Mesenteric fat pad (tissue), 1 donor: Measurements from ENCODE around the gene EPB41L3. TPM values are rescaled to one million over a fixed set of nuclear protein-coding genes. Genes with fewer than 3 reads are reported as not detected.
"Not testable (repeated sequence)": the region's sequence is repeated elsewhere in the genome, so short reads cannot be mapped to it uniquely, and the experiment has no call there.

Experiments used
- DNase-seq: peaks from one replicate; pipeline ENCODE4 v3.0.0-alpha.2; 2020; ENCODE audit warnings: low spot score
- long read RNA-seq: library from polyadenylated mRNA; unstranded; transcript quantifications from one replicate; pipeline ENCODE4 v2.0.0, GENCODE V29; 2020
- total RNA-seq: library from RNA; stranded (reverse); fragmentation: NEBNext Ultra II Directional; extraction: Animal tissue kit (Norgen Biotek cat#: 25700); gene quantifications from one replicate; pipeline ENCODE4 v1.2.1, GENCODE V29; 2021
- donor health status: DM: yes; HTN: yes; CAD: no.

Gene EPB41L3
- total RNA-seq, result 249 TPM
- long read RNA-seq, partial matches to known transcripts, result 59 of 84 reads
- long read RNA-seq, other reads (novel, unspliced or antisense), result 25 of 84 reads

DNA sequence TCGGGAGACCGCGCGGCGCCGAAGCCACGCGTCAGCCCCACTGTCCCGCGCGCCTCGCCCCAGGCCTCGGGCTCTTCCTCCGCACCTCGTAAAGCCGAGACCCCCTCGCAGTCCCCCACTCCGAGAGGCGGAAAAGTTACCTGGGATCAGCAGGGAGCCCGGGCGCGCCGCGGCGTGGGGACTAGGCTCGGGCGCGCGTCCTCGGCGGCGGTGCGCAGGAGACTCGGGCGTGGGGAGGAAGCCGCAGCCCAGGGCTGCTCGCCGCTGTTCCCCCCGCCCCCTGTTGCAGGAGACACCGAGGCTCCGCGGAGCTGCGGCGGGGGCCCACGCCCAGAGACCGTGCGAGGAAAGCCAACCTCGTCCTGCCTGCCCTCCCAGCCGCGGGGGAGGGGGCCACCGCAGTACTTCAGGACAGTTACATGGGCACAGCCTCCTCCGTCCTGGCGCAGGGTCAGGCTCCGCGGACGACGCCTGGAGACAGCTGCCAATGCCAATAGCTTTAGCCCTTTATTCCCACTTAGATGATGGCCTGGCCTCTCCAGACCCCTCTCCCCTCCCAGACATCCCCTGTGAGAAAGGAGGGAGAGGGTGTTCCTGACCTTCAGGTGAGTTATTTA, at the start of gene EPB41L3:
EPB41L3 (minus strand) TSS at position 225 of the 617 bp plus-strand sequence. CDS start 54,814 bp downstream, outside the sequence.
- peak; percentile 91 for DNase-seq

DNA sequence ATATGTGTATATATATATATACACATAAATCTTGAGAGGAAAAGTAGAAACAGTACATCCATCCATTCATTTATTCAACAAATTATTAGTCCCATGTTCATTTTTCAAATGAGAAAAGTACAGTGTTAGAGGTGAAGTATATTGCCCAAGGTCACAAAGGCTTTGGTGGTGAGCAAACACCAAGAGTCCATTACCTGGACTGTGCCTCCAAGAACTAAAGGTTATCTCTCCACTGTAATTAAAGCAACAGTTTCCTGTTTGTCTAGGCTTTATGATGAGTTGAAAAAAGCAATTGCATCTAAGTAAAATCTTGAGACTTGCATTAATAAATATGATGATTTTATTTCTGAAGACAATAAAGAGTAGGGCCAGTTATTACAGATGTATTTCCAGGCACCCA, 44.7 kb upstream of the EPB41L3 start:
- no peak for DNase-seq

DNA sequence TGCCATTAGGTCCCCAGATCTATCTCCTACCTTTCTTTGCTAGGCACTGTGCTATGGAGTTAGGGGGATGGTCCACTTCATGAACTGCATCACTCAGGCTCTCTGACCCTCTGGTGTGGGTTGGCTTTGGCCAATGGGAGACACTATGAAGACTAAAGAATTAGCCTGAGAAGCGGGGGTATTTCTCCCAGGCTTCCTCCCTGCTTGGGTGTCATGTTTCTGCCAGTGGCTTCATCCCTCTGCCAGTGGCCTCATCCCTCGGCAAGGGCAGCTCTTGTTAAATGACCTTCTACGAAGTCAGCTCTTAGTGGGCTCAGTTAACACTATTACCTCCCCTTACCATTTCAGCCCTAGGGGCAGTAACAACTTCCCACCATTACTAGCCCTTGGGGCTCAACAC, 41.9 kb upstream of the EPB41L3 start:
- DNase-seq, result no peak

DNA sequence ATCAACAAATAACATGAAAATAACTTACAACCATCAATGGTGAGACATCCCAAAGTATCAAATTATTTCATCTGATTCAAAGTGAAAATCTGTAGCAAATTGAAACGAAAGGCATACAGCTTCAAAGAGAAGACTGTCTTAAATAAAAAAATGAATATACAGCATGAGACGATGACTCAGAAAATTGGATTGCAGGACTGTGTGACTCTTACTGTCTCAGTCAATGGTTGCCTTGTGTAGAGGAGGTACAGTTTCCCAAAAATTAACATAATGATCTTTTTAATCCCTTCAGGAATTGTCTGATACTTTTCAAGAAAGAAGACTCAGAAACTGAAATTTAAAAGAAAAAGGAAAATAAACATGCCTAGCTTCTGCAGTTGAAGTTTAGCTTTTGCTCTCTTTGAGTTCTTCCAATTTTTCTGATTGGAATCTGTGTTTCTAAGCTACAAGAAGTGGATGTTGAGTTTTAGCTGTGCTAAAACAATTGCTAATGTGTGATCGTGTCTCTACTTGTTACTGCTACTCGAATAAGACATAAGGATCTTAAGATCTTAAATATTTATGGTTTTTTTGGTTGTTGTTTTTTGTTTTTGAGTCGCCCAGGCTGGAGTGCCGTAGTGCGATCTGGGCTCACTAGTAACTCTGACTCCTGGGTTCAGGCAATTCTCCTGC, 41.1 kb upstream of the EPB41L3 start:
- DNase-seq, result no peak

DNA sequence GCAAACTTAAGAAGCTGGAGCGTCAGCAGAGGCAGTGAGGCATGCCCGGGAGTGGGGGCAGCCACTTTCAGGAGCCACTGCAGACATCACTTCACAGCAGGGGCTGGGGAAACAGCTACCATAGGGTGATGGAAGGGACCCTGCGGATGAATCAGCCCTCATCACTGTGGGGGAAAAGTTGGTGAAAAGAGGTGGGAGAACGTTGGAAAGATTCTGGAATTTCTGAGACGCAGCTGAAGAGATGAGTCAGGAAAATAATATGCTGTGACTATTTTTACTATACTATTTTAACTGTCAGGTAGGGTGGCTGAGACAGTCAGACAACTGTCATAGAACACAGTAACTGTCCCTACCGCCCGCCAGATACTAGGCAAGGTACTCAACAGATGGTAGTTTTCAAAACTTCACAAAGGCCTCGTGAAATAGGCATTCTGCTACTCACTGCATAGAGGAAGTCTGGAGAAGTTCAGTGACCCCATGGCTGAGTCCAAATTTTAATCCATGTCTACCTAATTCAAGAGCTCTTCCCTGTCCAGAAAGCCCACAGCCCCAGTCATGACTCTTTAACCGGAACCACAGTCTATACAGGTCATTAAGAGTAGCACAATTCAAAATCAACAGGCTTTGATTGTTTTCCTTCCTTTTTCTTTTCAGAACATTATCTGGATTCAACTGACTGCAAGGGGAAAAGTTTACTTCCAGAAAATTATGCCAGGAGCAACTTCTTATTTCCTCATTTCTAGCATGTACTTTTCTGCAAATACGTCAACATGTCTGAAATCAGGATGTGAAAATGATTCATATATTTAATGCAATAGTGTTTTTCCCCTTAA, 39.3 kb upstream of the EPB41L3 start:
- DNase-seq, result no peak

DNA sequence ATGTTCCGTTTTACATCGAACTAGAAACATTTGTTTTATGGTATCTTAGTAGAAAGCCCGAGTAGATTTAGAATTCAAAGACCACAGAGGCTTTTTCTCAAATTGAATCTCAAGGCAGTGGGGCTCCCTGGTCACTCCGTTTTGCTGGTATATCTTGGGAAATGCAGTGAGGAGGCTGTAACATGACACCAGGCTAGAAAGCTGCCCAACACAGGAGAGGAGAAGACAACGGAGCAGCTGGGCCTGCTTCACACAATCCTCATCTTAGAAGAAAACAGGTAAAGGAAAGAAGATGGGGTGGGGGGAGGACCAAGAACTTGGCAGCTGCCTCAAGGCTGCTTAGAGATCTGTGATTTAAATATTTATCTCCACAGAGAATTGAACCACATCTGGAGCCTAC, 38.3 kb upstream of the EPB41L3 start:
- DNase-seq, result no peak

DNA sequence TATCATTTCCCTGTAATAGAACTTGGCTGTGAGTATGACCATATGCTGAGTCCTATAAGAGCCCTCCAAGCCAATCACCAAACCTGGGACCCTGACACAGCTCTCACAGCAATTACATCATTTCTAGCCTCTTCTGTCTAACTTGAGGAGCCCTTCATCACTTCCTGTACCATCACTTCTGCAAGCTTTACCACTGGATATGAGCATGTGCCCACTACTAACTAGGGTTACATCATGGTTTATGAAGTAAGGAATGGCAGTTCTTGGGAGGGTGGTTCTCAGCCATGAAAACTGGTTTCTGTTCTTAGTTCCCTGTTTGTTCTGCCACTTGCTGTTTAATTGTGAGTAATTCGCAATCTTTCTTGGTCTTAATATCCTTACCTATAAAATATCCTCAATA, 31.0 kb upstream of the EPB41L3 start:
- DNase-seq, result no peak

DNA sequence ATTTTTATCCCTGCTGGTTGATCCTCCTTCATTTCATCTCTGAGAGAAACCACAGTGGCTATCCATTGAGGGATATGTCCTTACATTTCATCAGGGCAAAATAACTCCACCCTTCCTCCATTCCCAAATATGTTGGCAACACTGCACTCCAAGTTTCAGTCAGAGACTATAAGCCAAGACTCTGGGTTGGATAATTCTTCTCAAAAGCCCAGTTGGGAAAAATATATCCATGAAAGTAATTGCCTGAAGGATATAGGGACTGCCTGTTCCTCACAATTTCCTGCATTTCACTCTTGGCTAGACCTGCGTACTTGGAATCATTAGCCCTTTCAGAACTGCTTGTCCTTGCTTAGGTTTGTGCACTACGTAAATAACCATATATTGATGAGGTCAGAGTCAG, 27.9 kb upstream of the EPB41L3 start:
- no peak for DNase-seq

DNA sequence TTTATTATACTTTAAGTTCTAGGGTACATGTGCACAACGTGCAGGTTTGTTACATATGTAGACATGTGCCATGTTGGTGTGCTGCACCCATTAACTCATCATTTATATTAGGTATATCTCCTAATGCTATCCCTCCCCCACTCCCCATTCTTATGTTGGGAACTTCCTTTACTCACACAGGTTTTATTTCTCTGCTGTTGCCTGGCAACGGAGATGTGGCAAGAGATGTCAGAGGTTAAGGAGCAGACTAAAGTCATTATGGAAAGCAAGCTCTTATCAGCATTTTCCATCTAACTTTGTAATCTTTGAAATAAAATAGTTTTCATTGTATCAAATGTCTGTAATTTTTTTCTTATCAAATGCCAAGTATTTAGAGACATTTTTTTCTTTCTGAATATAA, 26.8 kb upstream of the EPB41L3 start:
- DNase-seq, result not testable (repeated sequence)

DNA sequence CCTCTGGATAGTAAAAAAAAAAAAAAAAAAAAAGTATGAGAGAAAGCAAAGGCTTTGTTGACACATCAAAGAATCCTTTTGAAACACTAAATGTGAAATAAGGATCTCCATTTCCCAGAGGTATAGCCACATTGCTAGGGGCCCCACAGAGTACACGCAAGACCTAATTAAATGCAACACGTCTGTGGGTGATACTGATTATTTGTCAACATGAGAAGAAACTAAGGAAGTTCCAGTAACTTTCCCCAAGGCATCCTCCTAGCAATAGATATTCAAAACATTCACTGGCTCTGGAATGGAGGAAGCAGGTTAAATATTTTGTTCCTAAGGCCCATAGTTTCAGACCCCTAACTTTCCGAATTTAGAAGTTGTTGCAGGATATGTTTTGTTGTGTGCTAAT, 24.6 kb upstream of the EPB41L3 start:
- DNase-seq, result no peak

DNA sequence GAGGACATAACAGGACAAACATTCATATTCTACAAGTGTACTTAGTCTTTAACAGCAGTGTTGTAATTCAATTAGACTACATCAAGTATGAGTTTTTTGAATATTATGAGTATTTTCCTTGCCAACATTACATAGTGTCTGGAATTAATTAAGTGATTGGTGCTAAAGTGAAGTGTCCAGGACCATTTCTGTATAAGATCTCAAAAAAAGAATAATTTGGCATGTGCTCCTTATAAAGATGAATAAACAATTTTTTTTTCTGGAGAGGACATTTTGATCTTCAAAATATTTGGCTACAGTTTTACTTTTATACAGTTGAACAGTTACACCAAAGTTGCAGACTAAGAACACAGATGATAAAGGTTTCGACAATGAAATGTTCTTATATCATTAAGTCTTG, 15.1 kb upstream of the EPB41L3 start:
- no peak for DNase-seq

DNA sequence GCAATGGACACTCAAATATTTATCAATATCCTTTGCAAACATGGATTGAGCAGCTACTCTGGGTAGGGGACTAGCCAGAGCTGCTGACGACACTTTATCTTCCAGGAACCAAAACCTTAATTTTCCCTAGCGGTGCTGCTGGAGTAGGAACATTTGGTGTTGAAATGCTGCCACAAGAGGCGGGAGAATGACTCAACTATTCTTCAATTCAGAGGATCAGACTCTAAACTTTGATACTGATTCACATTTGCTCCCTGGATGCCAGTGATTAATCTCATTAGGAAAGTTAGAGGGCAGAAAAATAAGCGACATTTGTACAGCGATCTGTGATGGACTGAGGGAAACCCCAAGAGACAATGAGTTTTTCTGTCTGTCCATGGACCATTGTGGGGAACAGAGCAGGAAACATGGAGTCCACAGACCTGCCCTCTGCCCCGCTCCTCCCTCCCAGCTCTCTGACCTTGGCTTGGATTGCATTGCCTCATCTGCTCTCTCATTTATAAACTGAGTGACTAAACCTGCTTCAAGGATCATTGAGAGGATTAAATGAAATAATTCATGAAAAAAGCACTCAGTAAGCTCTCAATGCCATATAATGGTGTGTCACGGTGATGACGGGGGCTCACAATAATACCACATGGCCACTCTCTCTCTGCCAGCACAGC, 12.6 kb upstream of the EPB41L3 start:
- no peak for DNase-seq

DNA sequence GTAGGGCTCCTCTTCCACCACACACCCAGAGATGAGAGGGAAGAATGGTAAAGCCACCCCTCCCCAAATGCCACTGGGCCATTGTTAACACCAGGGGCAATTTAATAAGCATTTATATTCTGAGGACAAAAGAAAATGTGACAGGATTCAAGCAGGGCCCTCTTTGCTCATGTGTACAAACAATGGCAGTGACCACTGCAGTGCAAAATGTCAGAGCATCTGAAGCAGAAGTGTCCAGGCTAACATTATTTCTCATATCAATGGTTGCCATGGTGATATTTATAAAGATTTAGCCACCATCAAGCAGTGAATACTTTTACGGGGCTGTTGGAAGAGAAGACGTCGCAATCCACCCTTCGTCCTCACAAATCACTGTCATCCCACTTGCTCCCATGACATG, 10.8 kb upstream of the EPB41L3 start:
- no peak for DNase-seq

DNA sequence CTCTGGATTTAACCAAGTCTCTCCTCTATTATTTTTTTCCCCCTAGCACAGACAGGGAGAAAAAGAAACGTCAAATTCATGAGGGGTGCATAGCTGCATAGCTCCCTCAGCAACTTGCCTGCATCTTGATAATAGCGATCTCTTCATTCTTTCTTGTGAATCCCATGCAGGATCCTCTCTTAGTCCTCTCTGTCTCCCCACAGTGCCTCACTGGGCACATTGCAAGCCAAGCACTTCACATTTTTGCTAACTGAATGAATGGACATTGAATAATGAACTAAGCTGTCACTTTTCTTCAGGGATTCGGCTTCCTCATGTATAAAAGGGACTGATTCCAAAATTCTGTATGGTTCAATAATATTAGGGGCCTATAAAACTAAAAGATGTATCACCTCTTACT, 2.9 kb upstream of the EPB41L3 start:
- DNase-seq, result no peak

DNA sequence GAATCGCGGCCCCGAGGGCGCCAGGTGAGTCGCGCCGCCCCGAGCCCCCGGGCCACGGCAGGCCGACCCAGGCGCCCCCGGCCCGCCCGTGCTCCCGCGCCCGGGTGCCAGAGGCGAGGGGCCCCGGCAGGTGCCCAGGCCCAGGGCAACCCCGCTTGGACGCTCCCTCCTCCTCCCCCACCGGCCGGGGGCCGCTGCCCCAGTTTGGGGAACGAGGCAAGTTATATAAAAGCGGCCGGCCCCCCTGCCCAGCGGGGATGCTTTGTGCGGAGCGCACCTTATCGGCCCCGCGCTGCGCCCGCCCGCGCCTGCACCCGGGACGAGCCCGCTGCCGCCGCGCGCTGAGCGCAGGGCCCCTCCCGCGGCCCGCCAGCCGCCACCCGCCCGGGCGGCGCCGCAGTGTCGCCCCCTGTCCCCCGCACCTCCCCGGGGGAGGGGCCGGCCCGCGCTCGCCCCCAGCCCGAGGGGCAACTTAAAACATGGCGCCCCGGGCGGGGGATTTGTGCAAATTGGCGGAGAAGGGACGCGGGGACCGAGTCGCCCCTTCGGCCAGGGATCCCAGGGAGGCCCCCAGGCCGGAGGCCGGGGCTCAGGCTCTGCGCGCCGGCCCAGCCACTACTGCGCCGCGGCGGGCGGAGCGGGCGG, 639 bp downstream of the EPB41L3 start:
- DNase-seq, result no peak

DNA sequence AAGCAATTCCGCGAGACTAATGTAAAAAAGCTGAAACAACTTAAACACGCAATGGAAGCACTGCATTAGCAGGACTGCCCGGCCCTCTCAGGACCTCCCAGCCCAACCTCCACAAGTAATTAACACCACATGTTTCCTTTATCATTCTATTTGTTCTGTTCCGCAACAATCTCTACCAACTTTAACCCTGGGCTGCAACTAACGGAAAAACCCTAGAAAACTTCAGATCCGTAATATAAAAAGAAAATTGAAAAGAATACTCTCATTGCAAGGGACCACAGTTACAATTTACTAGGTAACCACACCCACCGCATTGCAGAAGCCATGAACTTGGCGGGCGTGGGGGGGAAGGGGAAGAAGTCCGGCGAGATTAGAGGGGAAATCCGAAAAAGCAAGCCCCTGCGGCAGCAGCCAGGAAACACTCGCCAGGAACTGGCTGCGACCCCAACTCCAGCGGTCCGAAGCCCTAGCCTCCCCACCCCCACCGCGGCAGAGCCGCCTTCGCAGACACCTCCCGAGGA, 1.2 kb downstream of the EPB41L3 start:
- DNase-seq, result no peak

DNA sequence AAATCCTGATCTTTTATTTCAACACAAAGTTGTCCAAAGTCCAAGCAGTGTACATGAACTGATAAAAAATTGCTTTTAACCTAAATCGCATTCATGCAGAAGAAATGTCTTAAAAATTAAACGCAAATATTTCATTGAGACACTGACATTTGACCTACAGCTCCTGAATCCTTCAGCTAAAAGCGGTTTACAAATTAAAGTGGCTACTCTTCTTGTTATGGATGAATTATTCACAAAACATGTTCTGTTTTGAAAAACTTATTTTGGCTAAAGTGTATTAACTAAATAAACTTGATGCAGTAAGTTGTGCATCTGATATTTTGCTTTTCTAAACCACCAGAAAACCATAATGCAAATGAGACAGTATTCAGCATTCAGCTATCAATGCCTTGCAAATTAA, 2.2 kb downstream of the EPB41L3 start:
- DNase-seq, result no peak

DNA sequence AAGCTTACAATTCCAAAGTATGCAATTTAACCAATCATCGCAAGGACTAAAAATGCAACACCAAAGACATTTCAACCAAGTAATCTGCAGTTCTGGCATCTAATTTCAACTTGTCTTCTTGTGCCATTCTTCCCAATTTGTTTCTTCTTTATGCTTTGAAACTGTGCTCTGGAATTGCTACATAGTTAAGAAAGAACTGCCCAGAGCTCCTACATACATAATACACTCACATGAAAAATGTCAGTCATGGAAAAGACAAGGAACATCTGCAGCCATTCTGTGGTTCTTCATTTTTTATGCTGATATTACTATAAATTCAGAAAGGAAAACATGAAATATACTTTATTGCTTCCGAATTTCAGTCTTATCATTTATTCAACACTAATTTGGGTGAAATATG, 4.4 kb downstream of the EPB41L3 start:
- DNase-seq, result no peak

DNA sequence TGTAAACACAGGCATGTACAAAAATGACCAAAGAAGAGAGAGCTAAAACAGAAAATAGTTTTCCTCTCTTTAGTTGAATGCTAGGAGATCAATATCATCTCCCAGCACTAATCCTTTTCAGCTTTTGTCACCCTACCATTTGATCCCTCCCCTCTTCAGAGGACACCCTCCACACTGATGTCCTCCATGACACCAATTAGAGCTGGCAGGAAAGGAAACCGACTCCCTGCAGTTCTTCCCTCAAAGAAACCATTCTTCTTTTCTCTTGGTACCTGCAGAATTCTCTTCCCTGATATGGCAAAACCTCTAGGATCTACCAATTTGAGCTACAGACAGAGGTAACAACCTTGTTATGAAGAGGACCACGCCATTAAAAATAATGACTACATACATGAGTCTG, 5.3 kb downstream of the EPB41L3 start:
- DNase-seq, result no peak

DNA sequence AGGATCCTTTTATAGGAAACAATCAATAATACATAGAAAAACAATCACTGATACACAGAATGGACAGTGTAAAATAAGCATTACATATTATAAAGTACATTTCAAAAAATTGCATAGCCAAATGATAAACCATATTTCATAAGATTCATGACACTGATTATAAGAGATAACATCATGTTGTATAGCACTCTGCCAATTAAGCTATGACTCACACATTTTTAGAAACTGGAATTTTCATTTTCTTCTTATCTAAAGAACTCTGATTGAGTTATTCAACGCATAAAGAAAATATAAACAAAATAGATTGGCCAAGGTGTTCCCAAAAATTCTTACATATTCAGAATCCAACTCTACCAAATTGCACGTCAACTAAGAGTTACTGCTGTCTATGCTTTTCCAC, 5.9 kb downstream of the EPB41L3 start:
- DNase-seq, result no peak

DNA sequence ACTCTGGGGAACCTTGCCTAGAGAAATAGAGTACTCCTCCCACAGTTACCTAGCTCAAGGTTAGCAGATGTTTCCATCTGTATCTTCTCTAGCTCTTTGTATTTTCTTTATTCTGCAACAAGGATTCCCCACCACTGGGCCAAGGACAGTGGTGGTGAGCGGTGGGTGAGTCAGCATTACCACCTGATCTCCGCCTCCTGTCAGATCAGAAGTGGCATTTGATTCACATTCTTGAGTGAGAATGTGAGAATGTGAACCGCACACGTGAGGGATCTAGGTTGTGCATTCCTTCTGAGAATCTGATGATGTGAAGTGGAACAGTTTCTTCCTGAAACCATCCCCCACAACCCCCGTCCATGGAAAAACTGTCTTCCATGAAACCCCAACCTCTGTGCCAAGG, 9.0 kb downstream of the EPB41L3 start:
- DNase-seq, result no peak
